WERI-Rb-1 (cell line): ENCODE results near the gene LMX1B.

Source experiments
- DNase-seq: peaks from one replicate; pipeline ENCODE4 v3.0.0-alpha.2; 2020
- H3K27ac ChIP-seq: fragments of 250-450 bp; sonication (Bioruptor Pico); 2 replicates; pipeline ENCODE4 v1.5.1; 2020; ENCODE audit warnings: mild to moderate bottlenecking, moderate library complexity
- H3K27me3 ChIP-seq: fragments of 250-450 bp; sonication (Bioruptor Pico); 2 replicates; pipeline ENCODE4 v1.5.1; 2021; ENCODE audit warnings: mild to moderate bottlenecking, low read depth, moderate library complexity; ENCODE audit not compliant: insufficient read depth, severe bottlenecking
- H3K36me3 ChIP-seq: fragments of 250-450 bp; sonication (Bioruptor Pico); 2 replicates; pipeline ENCODE4 v1.5.1; 2020; ENCODE audit warnings: mild to moderate bottlenecking, moderate library complexity
- H3K4me3 ChIP-seq: 2 replicates; pipeline ENCODE4 v1.5.1; 2011; ENCODE audit warnings: low read depth, mild to moderate bottlenecking, control low read depth, low read length
- H3K9me3 ChIP-seq: fragments of 250-450 bp; sonication (Bioruptor Pico); 2 replicates; pipeline ENCODE4 v1.5.1; 2021; ENCODE audit warnings: mild to moderate bottlenecking, moderate library complexity; ENCODE audit not compliant: severe bottlenecking
- CTCF ChIP-seq: IDR thresholded peaks from 2 replicates; pipeline ENCODE4 v1.5.1; 2011; ENCODE audit warnings: low read depth, mild to moderate bottlenecking, control low read depth, inconsistent platforms, low read length

Gene LMX1B

DNA sequence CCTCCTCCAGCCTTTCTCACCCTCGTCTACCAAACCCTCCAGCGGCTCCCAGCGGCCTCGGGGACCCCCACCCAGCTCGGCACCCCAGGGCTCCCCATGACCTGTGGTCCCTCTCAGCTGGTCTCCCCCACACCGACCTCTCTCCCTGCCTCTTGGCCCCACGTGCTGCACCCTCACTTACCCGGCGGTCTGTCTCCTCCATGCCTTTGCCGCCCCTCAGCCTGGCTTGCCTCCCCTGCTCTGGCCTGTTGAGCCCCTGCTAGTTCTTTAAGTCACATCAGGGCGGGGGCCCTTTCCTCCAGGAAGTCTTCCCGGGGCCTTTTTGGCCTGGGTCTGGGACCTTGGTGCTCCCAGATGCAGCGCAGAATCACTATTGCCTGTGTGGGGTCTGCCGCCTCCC lies 81.5 kb downstream of the LMX1B start:
- peak; percentile 6 for DNase-seq

GRCh38 chr9:126695701-126696400 lies 82.1 kb downstream of the LMX1B start:
- no peak for TF ChIP-seq CTCF
- H3K4me3 ChIP-seq = no peak overlapping the region
- H3K36me3 ChIP-seq = no peaks in the 10 kb centered on the region
- no peaks in the 10 kb centered on the region for H3K27me3 ChIP-seq
- no peak overlapping the region for H3K27ac ChIP-seq
- H3K9me3 ChIP-seq = no peaks in the 10 kb centered on the region
- DNase-seq = peak; percentile 5

More for the DNA sequence above, 81.5 kb downstream of the LMX1B start:
- Histone ChIP-seq H3K9me3 (no peaks in the 10 kb centered on the region), H3K27me3 (no peaks in the 10 kb centered on the region), H3K36me3 (no peaks in the 10 kb centered on the region), H3K4me3 (no peak overlapping the region), H3K27ac (no peak overlapping the region)
- TF ChIP-seq CTCF = no peak

GRCh38 chr9:126696401-126697145 lies 82.8 kb downstream of the LMX1B start:
- peak; percentile 8 for DNase-seq
- H3K9me3 ChIP-seq = no peaks in the 10 kb centered on the region
- no peaks in the 10 kb centered on the region for H3K36me3 ChIP-seq
- no peak overlapping the region for H3K4me3 ChIP-seq
- H3K27ac ChIP-seq = no peak overlapping the region
- no peak for TF ChIP-seq CTCF
- H3K27me3 ChIP-seq = no peaks in the 10 kb centered on the region

GRCh38 chr9:126697330-126697729 lies 83.6 kb downstream of the LMX1B start:
- Histone ChIP-seq H3K9me3 (no peaks in the 10 kb centered on the region), H3K36me3 (no peaks in the 10 kb centered on the region), H3K27me3 (no peaks in the 10 kb centered on the region), H3K4me3 (no peak overlapping the region), H3K27ac (no peak overlapping the region)
- peak; percentile 7 for DNase-seq
- TF ChIP-seq CTCF = no peak

DNA sequence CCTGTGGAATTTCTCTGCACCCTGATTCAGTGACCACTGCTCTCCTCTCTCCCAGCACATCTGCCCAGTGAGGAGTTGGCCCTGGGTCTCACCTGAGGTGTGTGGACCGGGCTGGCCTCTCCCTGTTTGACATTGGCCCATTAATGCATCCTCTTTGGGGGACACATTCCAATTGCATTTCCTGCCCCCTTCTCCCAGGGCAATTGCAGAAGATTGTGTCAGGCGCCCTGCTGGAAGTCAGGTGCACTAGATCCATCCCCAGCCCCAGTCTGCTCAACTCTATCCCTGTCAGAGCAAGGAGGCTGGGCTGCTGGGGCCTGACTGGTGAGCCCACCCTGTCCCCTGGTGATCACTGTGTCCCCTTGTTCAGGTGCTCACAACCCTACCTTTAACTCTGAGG lies 84.5 kb downstream of the LMX1B start:
- no peaks in the 10 kb centered on the region for H3K9me3 ChIP-seq
- DNase-seq = no peak
- H3K36me3 ChIP-seq = no peaks in the 10 kb centered on the region
- H3K4me3 ChIP-seq = no peak overlapping the region
- H3K27ac ChIP-seq = no peak overlapping the region
- TF ChIP-seq CTCF = no peak
- no peaks in the 10 kb centered on the region for H3K27me3 ChIP-seq
